Measurements from ENCODE around the gene CLEC17A. TPM values are rescaled to one million over a fixed set of nuclear protein-coding genes. Genes with fewer than 3 reads are reported as not detected.
A peak's percentile ranks its signal among the peaks of the same experiment; 100 is the strongest.

The CLEC17A gene
- total and polyA plus RNA-seq, 2 experiments from 2014 or later, result not detected

- no peak for DNase-seq (ENCODE audit: low spot score)
- Histone ChIP-seq H3K79me2 (peaks cover 57% of the 10 kb centered on the region), H4K20me1 (ENCODE audit: insufficient read depth, poor library complexity, severe bottlenecking) (peaks cover 2% of the 10 kb centered on the region), H3K27ac (no peak overlapping the region), H3K4me3 (no peak overlapping the region), H2AFZ (no peak overlapping the region), H3K4me2 (no peak overlapping the region), H3K4me1 (ENCODE audit: insufficient read depth) (peaks cover 4% of the 10 kb centered on the region), H3K36me3 (replicated peaks; ENCODE audit: insufficient read depth, low read depth) (no peaks in the 10 kb centered on the region), H3K9me2 (replicated peaks; ENCODE audit: insufficient read depth) (no peaks in the 10 kb centered on the region), H3K27me3 (no peaks in the 10 kb centered on the region), H3K9me3 (ENCODE audit: low read depth) (no peaks in the 10 kb centered on the region)
- TF ChIP-seq EZH2phosphoT487 (IDR thresholded peaks at IDR 0.05; ENCODE audit: low read depth, severe bottlenecking, unreplicated experiment), result no peak
- no peak for TF ChIP-seq EZH2 (IDR thresholded peaks at IDR 0.05; ENCODE audit: borderline replicate concordance)
- no peak for TF ChIP-seq CTCF (IDR thresholded peaks at IDR 0.05; ENCODE audit: poor library complexity)
- WGBS (ENCODE audit: low lambda C conversion rate, missing lambda C conversion rate), result 97% methylated on average over 6 of the region's 6 CpGs
These were observed 22.1 kb upstream of the CLEC17A start for GRCh38 chr19:14560776-14561108.

GRCh38 chr19:14561249-14561648, 21.6 kb upstream of the CLEC17A start:
- H3K4me1 ChIP-seq (ENCODE audit: insufficient read depth), result peaks cover 3% of the 10 kb centered on the region
- WGBS (ENCODE audit: low lambda C conversion rate, missing lambda C conversion rate), result 86% methylated on average over 7 of the region's 8 CpGs
- no peak overlapping the region for H3K27ac ChIP-seq
- no peaks in the 10 kb centered on the region for H3K36me3 ChIP-seq (replicated peaks; ENCODE audit: insufficient read depth, low read depth)
- no peak for DNase-seq (ENCODE audit: low spot score)
- H3K4me2 ChIP-seq, result no peak overlapping the region
- H3K9me2 ChIP-seq (replicated peaks; ENCODE audit: insufficient read depth), result no peaks in the 10 kb centered on the region
- TF ChIP-seq CTCF (IDR thresholded peaks at IDR 0.05; ENCODE audit: poor library complexity) (no peak), EZH2 (IDR thresholded peaks at IDR 0.05; ENCODE audit: borderline replicate concordance) (no peak)
- H4K20me1 ChIP-seq (ENCODE audit: insufficient read depth, poor library complexity, severe bottlenecking), result peaks cover 2% of the 10 kb centered on the region
- no peaks in the 10 kb centered on the region for H3K9me3 ChIP-seq (ENCODE audit: low read depth)
- H3K79me2 ChIP-seq, result peaks cover 52% of the 10 kb centered on the region
- no peaks in the 10 kb centered on the region for H3K27me3 ChIP-seq
- no peak overlapping the region for H2AFZ ChIP-seq
- H3K4me3 ChIP-seq, result no peak overlapping the region

GRCh38 chr19:14561847-14562351, 21.0 kb upstream of the CLEC17A start:
- peaks cover 46% of the 10 kb centered on the region for H3K79me2 ChIP-seq

More at GRCh38 chr19:14561847-14562351, 21.0 kb upstream of the CLEC17A start:
- Histone ChIP-seq H3K4me2 (no peak overlapping the region), H3K9me3 (ENCODE audit: low read depth) (no peaks in the 10 kb centered on the region), H3K36me3 (replicated peaks; ENCODE audit: insufficient read depth, low read depth) (no peaks in the 10 kb centered on the region), H4K20me1 (ENCODE audit: insufficient read depth, poor library complexity, severe bottlenecking) (peaks cover 2% of the 10 kb centered on the region), H3K9me2 (replicated peaks; ENCODE audit: insufficient read depth) (no peaks in the 10 kb centered on the region), H3K27ac (no peak overlapping the region), H3K4me1 (ENCODE audit: insufficient read depth) (no peaks in the 10 kb centered on the region), H2AFZ (no peak overlapping the region), H3K27me3 (no peaks in the 10 kb centered on the region), H3K4me3 (no peak overlapping the region)
- WGBS (ENCODE audit: low lambda C conversion rate, missing lambda C conversion rate), result 83% methylated on average over 22 of the region's 22 CpGs
- TF ChIP-seq EZH2 (IDR thresholded peaks at IDR 0.05; ENCODE audit: borderline replicate concordance) (no peak), CTCF (IDR thresholded peaks at IDR 0.05; ENCODE audit: poor library complexity) (no peak), EZH2phosphoT487 (IDR thresholded peaks at IDR 0.05; ENCODE audit: low read depth, severe bottlenecking, unreplicated experiment) (no peak)
- peak; percentile 18 for DNase-seq (ENCODE audit: low spot score)

Data from hepatocyte (in vitro differentiated cells).